ENCODE data around the gene CTPS1. TPM values are rescaled to one million over a fixed set of nuclear protein-coding genes. Genes with fewer than 3 reads are reported as not detected.

CTPS1 gene
- total RNA-seq, 1 donor: 19.2 TPM

DNA sequence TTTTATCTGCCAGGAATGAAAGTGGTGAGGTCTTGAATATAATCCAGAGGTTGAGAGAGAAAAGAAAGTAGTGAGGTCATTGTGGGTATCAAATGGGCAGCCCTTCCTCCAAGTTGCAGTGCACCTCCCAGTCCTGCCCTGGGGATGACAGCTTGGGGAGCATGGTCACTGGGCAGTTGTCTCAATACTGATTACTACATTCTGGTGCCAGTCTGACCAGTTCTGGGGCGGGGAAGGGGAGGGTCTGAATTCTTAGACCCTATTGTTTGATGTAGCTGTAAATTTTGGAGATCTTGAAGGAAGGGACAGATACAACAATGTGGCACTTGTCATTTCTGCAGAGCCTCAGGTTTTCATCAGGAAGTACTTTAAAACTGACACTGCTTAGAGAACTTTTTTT is 30.8 kb downstream of the CTPS1 start:
- no peak overlapping the region for H3K4me2 ChIP-seq (ENCODE audit: insufficient read depth, low read length)
- DNase-seq (ENCODE audit: insufficient read length, low spot score, missing footprints): peak; percentile 58
- TF ChIP-seq, protein P1, sequence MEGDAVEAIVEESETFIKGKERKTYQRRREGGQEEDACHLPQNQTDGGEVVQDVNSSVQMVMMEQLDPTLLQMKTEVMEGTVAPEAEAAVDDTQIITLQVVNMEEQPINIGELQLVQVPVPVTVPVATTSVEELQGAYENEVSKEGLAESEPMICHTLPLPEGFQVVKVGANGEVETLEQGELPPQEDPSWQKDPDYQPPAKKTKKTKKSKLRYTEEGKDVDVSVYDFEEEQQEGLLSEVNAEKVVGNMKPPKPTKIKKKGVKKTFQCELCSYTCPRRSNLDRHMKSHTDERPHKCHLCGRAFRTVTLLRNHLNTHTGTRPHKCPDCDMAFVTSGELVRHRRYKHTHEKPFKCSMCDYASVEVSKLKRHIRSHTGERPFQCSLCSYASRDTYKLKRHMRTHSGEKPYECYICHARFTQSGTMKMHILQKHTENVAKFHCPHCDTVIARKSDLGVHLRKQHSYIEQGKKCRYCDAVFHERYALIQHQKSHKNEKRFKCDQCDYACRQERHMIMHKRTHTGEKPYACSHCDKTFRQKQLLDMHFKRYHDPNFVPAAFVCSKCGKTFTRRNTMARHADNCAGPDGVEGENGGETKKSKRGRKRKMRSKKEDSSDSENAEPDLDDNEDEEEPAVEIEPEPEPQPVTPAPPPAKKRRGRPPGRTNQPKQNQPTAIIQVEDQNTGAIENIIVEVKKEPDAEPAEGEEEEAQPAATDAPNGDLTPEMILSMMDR (IDR thresholded peaks at IDR 0.05; ENCODE audit: extremely low read depth, low read depth, low read length): no peak
- peaks cover 8% of the 10 kb centered on the region for H3K4me1 ChIP-seq (ENCODE audit: insufficient read depth, low read length)
- no peaks in the 10 kb centered on the region for H3K27me3 ChIP-seq (ENCODE audit: insufficient read depth, low read length)
- H4K20me1 ChIP-seq (ENCODE audit: insufficient read depth, low read length): peaks cover 5% of the 10 kb centered on the region
- H3K9me3 ChIP-seq (ENCODE audit: low read depth, low read length): no peaks in the 10 kb centered on the region
- peaks cover 95% of the 10 kb centered on the region for H3K36me3 ChIP-seq (ENCODE audit: insufficient read depth, low read length)
- no peak overlapping the region for H3K4me3 ChIP-seq (ENCODE audit: insufficient read depth, low read length)
- H3K27ac ChIP-seq (ENCODE audit: low read depth, low read length): peak overlapping the region; percentile 9
- H3K79me2 ChIP-seq (ENCODE audit: insufficient read depth, low read length): peaks cover 13% of the 10 kb centered on the region
- no peak overlapping the region for H2AFZ ChIP-seq (ENCODE audit: low read length)

DNA sequence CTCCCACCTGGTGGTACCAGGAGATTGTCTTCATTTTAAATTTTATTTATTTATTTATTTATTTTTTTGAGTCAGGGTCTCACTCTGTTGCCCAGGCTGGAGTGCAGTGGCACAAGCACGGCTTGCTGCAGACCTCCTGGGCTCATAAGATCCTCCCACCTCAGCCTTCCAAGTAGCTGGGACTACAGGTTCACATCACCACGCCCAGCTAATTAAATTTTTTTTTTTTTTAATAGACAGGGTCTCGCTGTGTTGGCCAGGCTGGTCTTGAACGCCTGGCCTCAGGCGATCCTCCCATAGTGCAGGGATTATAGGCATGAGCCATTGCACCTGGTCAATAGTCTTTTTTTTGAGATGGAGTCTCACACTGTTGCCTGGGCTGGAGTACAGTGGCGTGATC is 33.5 kb downstream of the CTPS1 start:
- Histone ChIP-seq H3K4me2 (ENCODE audit: insufficient read depth, low read length) (no peak overlapping the region), H3K27ac (ENCODE audit: low read depth, low read length) (no peak overlapping the region), H2AFZ (ENCODE audit: low read length) (no peak overlapping the region), H3K4me3 (ENCODE audit: insufficient read depth, low read length) (no peak overlapping the region), H3K36me3 (ENCODE audit: insufficient read depth, low read length) (peaks cover 77% of the 10 kb centered on the region), H3K27me3 (ENCODE audit: insufficient read depth, low read length) (no peaks in the 10 kb centered on the region), H3K79me2 (ENCODE audit: insufficient read depth, low read length) (peaks cover 13% of the 10 kb centered on the region), H4K20me1 (ENCODE audit: insufficient read depth, low read length) (peaks cover 5% of the 10 kb centered on the region), H3K9me3 (ENCODE audit: low read depth, low read length) (no peaks in the 10 kb centered on the region), H3K4me1 (ENCODE audit: insufficient read depth, low read length) (no peaks in the 10 kb centered on the region)
- DNase-seq (ENCODE audit: insufficient read length, low spot score, missing footprints): no peak
- TF ChIP-seq, protein P1 (IDR thresholded peaks at IDR 0.05; ENCODE audit: extremely low read depth, low read depth, low read length): no peak

DNA sequence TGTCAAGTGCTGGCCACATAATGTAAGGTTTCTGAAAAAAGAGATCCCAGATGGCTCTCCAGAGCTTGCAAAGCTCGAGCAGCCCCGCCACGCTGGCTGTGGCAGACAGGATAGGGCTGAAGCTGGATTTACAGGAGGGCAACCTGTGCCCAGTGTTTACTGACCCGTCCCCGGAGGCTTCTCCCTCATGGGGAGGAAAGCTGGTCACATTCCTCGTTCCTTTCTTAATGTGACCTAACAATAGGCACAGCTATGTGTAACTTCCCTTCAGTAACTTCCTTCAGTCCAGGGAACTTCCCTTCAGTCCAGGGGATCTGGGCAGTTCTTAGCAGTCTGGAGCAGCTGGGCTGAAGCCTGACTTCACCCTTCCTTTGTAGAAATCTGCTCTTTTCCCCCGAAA is 34.3 kb downstream of the CTPS1 start:
- Histone ChIP-seq H4K20me1 (ENCODE audit: insufficient read depth, low read length) (peaks cover 5% of the 10 kb centered on the region), H3K4me1 (ENCODE audit: insufficient read depth, low read length) (no peaks in the 10 kb centered on the region), H3K4me3 (ENCODE audit: insufficient read depth, low read length) (no peak overlapping the region), H2AFZ (ENCODE audit: low read length) (no peak overlapping the region), H3K27me3 (ENCODE audit: insufficient read depth, low read length) (no peaks in the 10 kb centered on the region), H3K36me3 (ENCODE audit: insufficient read depth, low read length) (peaks cover 75% of the 10 kb centered on the region), H3K27ac (ENCODE audit: low read depth, low read length) (no peak overlapping the region), H3K9me3 (ENCODE audit: low read depth, low read length) (no peaks in the 10 kb centered on the region), H3K4me2 (ENCODE audit: insufficient read depth, low read length) (no peak overlapping the region), H3K79me2 (ENCODE audit: insufficient read depth, low read length) (peaks cover 11% of the 10 kb centered on the region)
- TF ChIP-seq, protein P1 (IDR thresholded peaks at IDR 0.05; ENCODE audit: extremely low read depth, low read depth, low read length): no peak
- no peak for DNase-seq (ENCODE audit: insufficient read length, low spot score, missing footprints)

DNA sequence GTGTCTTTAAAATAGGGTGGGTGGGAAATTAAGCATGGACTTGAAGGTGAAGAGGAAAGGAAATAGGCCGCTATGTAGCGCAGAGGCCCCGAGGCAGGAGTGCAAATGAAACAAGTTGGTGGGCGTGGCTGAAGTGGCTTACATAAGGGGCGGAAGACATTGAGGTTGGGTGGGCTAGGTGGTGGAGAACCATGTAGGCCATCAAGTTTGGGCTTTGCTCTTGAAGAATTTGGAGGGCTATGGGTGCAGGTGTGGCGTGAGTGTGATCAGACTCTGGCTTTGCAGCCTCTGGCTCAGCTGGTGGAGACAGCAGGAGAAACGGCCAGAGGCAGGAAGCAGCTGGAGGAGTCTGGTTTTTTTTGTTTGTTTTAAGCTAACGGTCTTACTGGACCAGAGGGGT is 35.4 kb downstream of the CTPS1 start:
- Histone ChIP-seq H3K27ac (ENCODE audit: low read depth, low read length) (no peak overlapping the region), H3K4me1 (ENCODE audit: insufficient read depth, low read length) (no peaks in the 10 kb centered on the region), H3K79me2 (ENCODE audit: insufficient read depth, low read length) (peaks cover 9% of the 10 kb centered on the region), H4K20me1 (ENCODE audit: insufficient read depth, low read length) (peaks cover 7% of the 10 kb centered on the region), H2AFZ (ENCODE audit: low read length) (no peak overlapping the region), H3K27me3 (ENCODE audit: insufficient read depth, low read length) (no peaks in the 10 kb centered on the region), H3K4me3 (ENCODE audit: insufficient read depth, low read length) (no peak overlapping the region), H3K36me3 (ENCODE audit: insufficient read depth, low read length) (peaks cover 64% of the 10 kb centered on the region), H3K4me2 (ENCODE audit: insufficient read depth, low read length) (no peak overlapping the region), H3K9me3 (ENCODE audit: low read depth, low read length) (no peaks in the 10 kb centered on the region)
- DNase-seq (ENCODE audit: insufficient read length, low spot score, missing footprints): no peak
- TF ChIP-seq, protein P1 (IDR thresholded peaks at IDR 0.05; ENCODE audit: extremely low read depth, low read depth, low read length): no peak

All from osteoblast (primary cell).